ENCODE data around the gene SNRPD3. TPM values are rescaled to one million over a fixed set of nuclear protein-coding genes. Genes with fewer than 3 reads are reported as not detected.

The SNRPD3 gene
- total and polyA plus RNA-seq, 9 of the 15 experiments (the other 6 are each of a cell fraction or from before 2014, with no cell fraction given), result 131 to 366 (median 274) TPM

DNA sequence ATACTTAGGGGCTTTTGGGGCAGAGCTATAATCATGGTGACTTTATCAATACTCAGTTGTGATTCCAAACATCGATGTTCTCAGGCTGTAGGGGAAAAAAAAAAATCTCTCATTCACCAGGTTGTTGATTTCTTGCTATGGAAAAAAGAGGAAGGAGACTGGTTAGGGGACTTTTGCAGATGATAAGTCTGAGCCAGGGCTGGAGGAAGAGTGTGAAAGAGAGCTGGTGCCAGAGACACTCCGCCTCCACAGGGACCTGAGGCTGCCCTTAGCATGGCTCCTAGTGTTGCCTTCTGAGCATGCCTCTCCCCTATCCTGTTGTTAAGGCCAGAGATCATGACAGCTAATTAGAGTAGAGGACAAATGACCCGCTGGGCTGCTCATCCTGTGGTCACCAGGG, 43.8 kb upstream of the SNRPD3 start:
- Histone ChIP-seq H3K9ac (ENCODE audit: insufficient read depth in 1 of 2, low read depth in 2 of 2, low read length in 2 of 2) (no peak overlapping the region), H3K27ac (ENCODE audit: extremely low read depth, low read depth, low read length) (no peak overlapping the region), H3K4me1 (replicated peaks in 1 of 2; ENCODE audit: control insufficient read depth in 2 of 2, insufficient read depth in 2 of 2, low read length in 2 of 2) (peaks cover 13 to 24% of the 10 kb centered on the region in 2 experiments), H4K20me1 (replicated peaks; ENCODE audit: control insufficient read depth, insufficient read depth, low read length) (no peaks in the 10 kb centered on the region), H3K9me3 (replicated peaks; ENCODE audit: control insufficient read depth, insufficient read depth, low read depth, low read length) (no peaks in the 10 kb centered on the region), H3K27me3 (ENCODE audit: control insufficient read depth in 2 of 2, insufficient read depth in 2 of 2, low read length in 2 of 2) (no peaks in the 10 kb centered on the region), H3K4me3 (no peak overlapping the region), H3K4me2 (ENCODE audit: insufficient read depth, low read length) (no peak overlapping the region), H2AFZ (ENCODE audit: low read depth, low read length) (no peak overlapping the region), H3K36me3 (ENCODE audit: control insufficient read depth, insufficient read depth, low read length) (no peaks in the 10 kb centered on the region), H3K79me2 (ENCODE audit: control insufficient read depth, insufficient read depth, low read length) (no peaks in the 10 kb centered on the region), H3K9me1 (ENCODE audit: control insufficient read depth, insufficient read depth, low read length) (peaks cover 3% of the 10 kb centered on the region)
- in situ Hi-C loops (cut with MboI) (loop anchor here (5.0 to 25.0 kb wide), 2 partner anchors 95 to 550 kb away; partner anchors contain the start of genes DDT, DDTL and GSTT2B), intact Hi-C loops (cut with micrococcal nuclease) (no loop called here)
- DNase-seq (ENCODE audit: extremely low read depth in 1 of 4, low spot score in 3 of 4) (no peak), ATAC-seq (peak; percentile 58), FAIRE-seq (no peak)
- no TSS peak for BruUV-seq (replicated peaks)
- POLR2A ChIA-PET, result interaction anchor here (0.6 kb wide), 1 partner anchor 274 kb away, joined by 3 read pairs; no protein-coding TSS in a partner anchor
- CTCF ChIA-PET (ENCODE audit: low intra/inter-chr PET ratio), result no interaction called here
- no peak for TF ChIP-seq ZNF57 (CRISPR knock-in tag; IDR thresholded peaks at IDR 0.05)
- TF ChIP-seq MCM3 (IDR thresholded peaks at IDR 0.05), result no peak
- TF ChIP-seq PHTF2 (CRISPR knock-in tag; IDR thresholded peaks at IDR 0.05), result no peak
- TF ChIP-seq MED1 (CRISPR knock-in tag; IDR thresholded peaks at IDR 0.05; ENCODE audit: borderline replicate concordance), result no peak
- TF ChIP-seq SAP30 (IDR thresholded peaks at IDR 0.05; ENCODE audit: borderline replicate concordance, insufficient read depth, low read depth, low read length, poor library complexity, severe bottlenecking), result no peak
- no peak for TF ChIP-seq CBX2 (IDR thresholded peaks at IDR 0.05; ENCODE audit: insufficient read depth, low read length, poor library complexity, severe bottlenecking)
- no peak for TF ChIP-seq ZNF316 (IDR thresholded peaks at IDR 0.05)
- TF ChIP-seq C11orf30 (IDR thresholded peaks at IDR 0.05; ENCODE audit: low read depth), result no peak
- TF ChIP-seq ZNF174 (CRISPR knock-in tag; IDR thresholded peaks at IDR 0.05), result no peak
- 14% methylated on average over 2 of the region's 3 CpGs for WGBS (ENCODE audit: insufficient coverage, low coverage, missing lambda C conversion rate)
